PC-9 (cell line): Measurements from ENCODE around the gene KRT12. TPM values are rescaled to one million over a fixed set of nuclear protein-coding genes. Genes with fewer than 3 reads are reported as not detected.
A peak's percentile ranks its signal among the peaks of the same experiment; 100 is the strongest.

Source experiments
- BruUV-seq: library from RNA; stranded (reverse); fragments of 400-500 nt; replicated peaks from 2 replicates; lab custom pipeline; 2021; lab: Mats Ljungman, UMichigan
- CTCF ChIA-PET: fragments of 300-600 bp; sonication (Branson Sonifier 250); formaldehyde crosslinking; loops from one replicate; lab custom pipeline; 2022; ENCODE audit warnings: antibody characterized with exemption; lab: Charles Lee
- POLR2A ChIA-PET: fragments of 300-600 bp; sonication (Branson Sonifier 250); formaldehyde crosslinking; loops from one replicate; lab custom pipeline; 2022; ENCODE audit warnings: antibody characterized with exemption; ENCODE audit not compliant: unreplicated experiment; lab: Charles Lee
- DNase-seq, 2 experiments: peaks; one replicate each; pipeline versions ENCODE4 v3.0.0 to v3.0.0-alpha.2; 2015 to 2022; ENCODE audit warnings: mixed read lengths in 1 of 2
- H2AFZ ChIP-seq: fragments of 200-600 bp; sonication (generic); 2 replicates; pipeline ENCODE4 v1.8.1; 2017; ENCODE audit warnings: antibody characterized with exemption
- H3F3A ChIP-seq: fragments of 200-600 bp; sonication (generic); 2 replicates; pipeline ENCODE4 v1.8.1; 2017; ENCODE audit warnings: antibody characterized with exemption, mild to moderate bottlenecking, low read depth; ENCODE audit not compliant: insufficient read depth
- H3K27ac ChIP-seq: fragments of 200-600 bp; sonication (generic); 2 replicates; pipeline ENCODE4 v1.6.1; 2016; ENCODE audit warnings: mixed run types
- H3K27me3 ChIP-seq: fragments of 200-600 bp; sonication (generic); 2 replicates; pipeline ENCODE4 v1.6.1; 2016; ENCODE audit warnings: low read depth, mixed run types; ENCODE audit not compliant: insufficient read depth
- H3K36me3 ChIP-seq: fragments of 200-600 bp; sonication (generic); 2 replicates; pipeline ENCODE4 v1.6.1; 2016; ENCODE audit warnings: low read depth, mixed run types
- H3K4me1 ChIP-seq: fragments of 200-600 bp; sonication (generic); replicated peaks from 2 replicates; pipeline ENCODE4 v1.6.1; 2016; ENCODE audit warnings: mixed run types; ENCODE audit not compliant: insufficient read depth
- H3K4me2 ChIP-seq: fragments of 200-600 bp; sonication (generic); 2 replicates; pipeline ENCODE4 v1.6.1; 2017; ENCODE audit warnings: mixed run types
- H3K4me3 ChIP-seq: fragments of 200-600 bp; sonication (generic); 2 replicates; pipeline ENCODE4 v1.6.1; 2016; ENCODE audit warnings: mixed run types
- H3K79me2 ChIP-seq: fragments of 200-600 bp; sonication (generic); 2 replicates; pipeline ENCODE4 v1.6.1; 2017; ENCODE audit warnings: low read depth, mixed run types
- H3K9me2 ChIP-seq: fragments of 200-600 bp; sonication (generic); 2 replicates; pipeline ENCODE4 v1.8.1; 2017; ENCODE audit warnings: mild to moderate bottlenecking; ENCODE audit not compliant: insufficient read depth
- H3K9me3 ChIP-seq: fragments of 200-600 bp; sonication (generic); 2 replicates; pipeline ENCODE4 v1.8.1; 2016; ENCODE audit warnings: low read depth; ENCODE audit not compliant: insufficient read depth
- H4K20me1 ChIP-seq: fragments of 200-600 bp; sonication (generic); 2 replicates; pipeline ENCODE4 v1.8.1; 2017; ENCODE audit not compliant: insufficient read depth
- EZH2 ChIP-seq: fragments of 200-600 bp; sonication (generic); IDR thresholded peaks from 2 replicates; pipeline ENCODE4 v1.8.0; 2017; ENCODE audit warnings: antibody characterized with exemption, low read depth
- intact Hi-C: fragments of 100-400 bp; cut with micrococcal nuclease; formaldehyde crosslinking; loops from one replicate; pipeline ENCODE4 v1.10.0; 2022; ENCODE audit not compliant: unreplicated experiment
- total RNA-seq: library from RNA; stranded (reverse); gene quantifications from 2 replicates; pipeline ENCODE4 v1.2.3, GENCODE V29; 2021
- TF ChIP-seq, protein P1 (sequence below): fragments of 200-600 bp; sonication (generic); conservative IDR thresholded peaks from 2 replicates; pipeline ENCODE4 v1.6.1; 2017; ENCODE audit warnings: mixed run types, antibody characterized with exemption, mild to moderate bottlenecking, moderate library complexity

KRT12 gene
- total RNA-seq, 1 experiment from 2014 or later, result not detected

DNA sequence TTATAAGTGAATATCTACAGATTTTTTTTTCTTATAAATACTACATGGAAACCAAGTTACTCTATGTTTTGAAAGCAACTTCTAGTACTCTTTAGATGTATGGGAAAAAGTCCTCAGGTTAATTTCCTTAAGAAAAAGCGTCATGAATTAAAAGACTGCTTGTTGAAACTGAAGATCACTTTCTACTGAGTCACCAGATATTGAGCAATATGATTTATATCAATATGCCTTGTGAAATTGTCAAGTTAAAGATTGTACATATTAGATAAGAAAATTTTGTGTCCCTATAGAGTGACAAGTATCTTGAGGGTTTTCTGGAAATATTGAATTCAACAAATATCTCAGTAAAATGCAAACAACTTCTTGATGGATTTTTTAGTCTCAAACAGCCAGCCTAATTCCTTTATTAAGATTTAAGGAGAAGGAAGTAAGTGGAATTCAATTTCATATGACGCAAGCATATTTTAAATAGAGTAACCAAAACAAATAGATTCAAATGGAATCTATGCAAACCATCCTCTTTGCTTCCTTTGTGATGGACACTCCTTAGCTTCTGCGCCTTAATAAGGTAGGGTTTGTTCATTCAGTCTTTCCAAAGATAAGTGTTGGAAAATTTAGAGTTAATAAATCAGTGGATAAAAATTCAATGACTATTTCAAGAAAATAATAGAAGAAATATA lies 16.6 kb downstream of the KRT12 start:
- DNase-seq, result peak in 1 of 2 experiments; percentile 88
- Histone ChIP-seq H3K4me3 (no peak overlapping the region; the same call in 1 of the 2 replicates), H3K27me3 (no peaks in the 10 kb centered on the region), H3K9me3 (no peaks in the 10 kb centered on the region), H2AFZ (peak overlapping the region; percentile 0; the same call in 1 of the 2 replicates), H3K4me2 (peak overlapping the region; percentile 59), H3K79me2 (no peaks in the 10 kb centered on the region), H3F3A (peaks cover 57% of the 10 kb centered on the region), H3K36me3 (no peaks in the 10 kb centered on the region), H3K27ac (peak overlapping the region; percentile 94), H3K4me1 (peaks cover 82% of the 10 kb centered on the region), H3K9me2 (no peaks in the 10 kb centered on the region), H4K20me1 (no peaks in the 10 kb centered on the region)
- intact Hi-C loops, result loop anchor here (1.0 to 5.0 kb wide), 2 partner anchors 31 to 802 kb away; no protein-coding TSS in a partner anchor
- ChIA-PET CTCF (no interaction called here), POLR2A (interaction anchor here (0.6 kb wide), 3 partner anchors 32 to 533 kb away, joined by 3 to 6 read pairs (median 3); no protein-coding TSS in a partner anchor)
- BruUV-seq, result no TSS peak
- TF ChIP-seq, protein P1, sequence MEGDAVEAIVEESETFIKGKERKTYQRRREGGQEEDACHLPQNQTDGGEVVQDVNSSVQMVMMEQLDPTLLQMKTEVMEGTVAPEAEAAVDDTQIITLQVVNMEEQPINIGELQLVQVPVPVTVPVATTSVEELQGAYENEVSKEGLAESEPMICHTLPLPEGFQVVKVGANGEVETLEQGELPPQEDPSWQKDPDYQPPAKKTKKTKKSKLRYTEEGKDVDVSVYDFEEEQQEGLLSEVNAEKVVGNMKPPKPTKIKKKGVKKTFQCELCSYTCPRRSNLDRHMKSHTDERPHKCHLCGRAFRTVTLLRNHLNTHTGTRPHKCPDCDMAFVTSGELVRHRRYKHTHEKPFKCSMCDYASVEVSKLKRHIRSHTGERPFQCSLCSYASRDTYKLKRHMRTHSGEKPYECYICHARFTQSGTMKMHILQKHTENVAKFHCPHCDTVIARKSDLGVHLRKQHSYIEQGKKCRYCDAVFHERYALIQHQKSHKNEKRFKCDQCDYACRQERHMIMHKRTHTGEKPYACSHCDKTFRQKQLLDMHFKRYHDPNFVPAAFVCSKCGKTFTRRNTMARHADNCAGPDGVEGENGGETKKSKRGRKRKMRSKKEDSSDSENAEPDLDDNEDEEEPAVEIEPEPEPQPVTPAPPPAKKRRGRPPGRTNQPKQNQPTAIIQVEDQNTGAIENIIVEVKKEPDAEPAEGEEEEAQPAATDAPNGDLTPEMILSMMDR, result no peak
- no peak for TF ChIP-seq EZH2

DNA sequence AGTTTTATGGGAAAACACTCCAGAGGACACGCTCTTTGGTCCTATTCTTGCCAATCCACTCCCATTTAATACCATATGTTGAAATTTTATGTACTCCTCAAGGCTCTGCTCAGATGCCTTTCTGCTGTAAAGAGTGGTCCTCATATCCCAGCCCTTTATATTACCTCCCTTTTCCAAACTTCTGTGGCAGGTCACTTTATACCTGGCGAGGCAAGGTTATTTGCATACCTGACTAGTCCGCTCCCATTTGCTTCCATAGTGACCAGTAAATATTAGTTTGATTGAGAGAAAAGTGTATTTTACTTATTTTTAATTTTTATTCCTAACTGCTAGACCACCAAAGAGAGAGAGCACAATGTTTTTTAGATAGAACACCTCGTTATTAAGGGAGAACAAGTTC lies 17.3 kb downstream of the KRT12 start:
- no peaks in the 10 kb centered on the region for H3K36me3 ChIP-seq
- POLR2A ChIA-PET, result interaction anchor here (0.6 kb wide), 1 partner anchor 532 kb away, joined by 3 read pairs; no protein-coding TSS in a partner anchor
- H3K4me2 ChIP-seq, result peak overlapping the region; percentile 59
- no peak overlapping the region for H3K4me3 ChIP-seq
- H3K9me2 ChIP-seq, result no peaks in the 10 kb centered on the region
- peaks cover 75% of the 10 kb centered on the region for H3K4me1 ChIP-seq
- no peaks in the 10 kb centered on the region for H3K27me3 ChIP-seq
- peaks cover 52% of the 10 kb centered on the region for H3F3A ChIP-seq
- no peaks in the 10 kb centered on the region for H3K79me2 ChIP-seq
- CTCF ChIA-PET, result no interaction called here
- 0 out of 2 replicates have a peak overlapping the region, but pooled peaks have one; percentile 0 for H2AFZ ChIP-seq
- no peaks in the 10 kb centered on the region for H3K9me3 ChIP-seq
- H3K27ac ChIP-seq, result peak overlapping the region; percentile 94
- no TSS peak for BruUV-seq
- H4K20me1 ChIP-seq, result no peaks in the 10 kb centered on the region
- intact Hi-C loops, result loop anchor here (1.0 to 5.0 kb wide), 2 partner anchors 30 to 803 kb away; no protein-coding TSS in a partner anchor
- no peak for TF ChIP-seq EZH2
- TF ChIP-seq, protein P1, result no peak
- DNase-seq, result no peak

DNA sequence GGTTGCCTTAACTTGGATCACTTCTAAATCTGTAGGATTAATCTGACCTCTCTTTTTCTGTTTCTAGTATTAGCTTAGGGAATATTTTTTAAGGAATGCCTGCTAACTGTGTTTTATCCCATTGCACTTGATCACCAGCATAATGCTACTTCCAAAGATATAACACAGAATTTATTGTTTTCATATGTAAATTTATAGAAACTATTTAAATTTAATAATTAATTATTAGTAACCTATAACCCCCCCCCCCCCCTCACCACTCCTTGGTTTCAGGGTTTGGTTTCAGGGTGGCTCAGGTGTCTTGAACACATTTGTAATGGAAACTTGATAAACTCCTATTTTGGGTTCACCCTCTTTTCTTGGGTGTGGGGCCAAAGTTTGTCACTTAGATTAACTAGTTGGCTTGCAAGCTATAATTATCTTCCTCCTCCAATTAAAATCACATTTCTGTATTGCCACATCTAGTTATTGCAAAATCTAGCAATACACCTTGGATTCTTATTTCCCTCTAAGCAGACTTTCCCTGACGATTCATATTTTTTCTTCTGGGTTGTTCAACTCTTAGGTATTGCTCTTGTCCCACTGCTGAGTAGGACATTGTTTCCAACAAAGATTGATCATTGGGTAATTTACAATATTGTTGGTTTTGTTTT lies 18.3 kb downstream of the KRT12 start:
- Histone ChIP-seq H3K4me3 (no peak overlapping the region), H3K27ac (peak overlapping the region; percentile 94), H3K4me2 (peak overlapping the region; percentile 59; the same call in 1 of the 2 replicates), H3K36me3 (no peaks in the 10 kb centered on the region), H3K79me2 (no peaks in the 10 kb centered on the region), H3K4me1 (peaks cover 65% of the 10 kb centered on the region), H4K20me1 (no peaks in the 10 kb centered on the region), H3K9me2 (no peaks in the 10 kb centered on the region), H3K27me3 (no peaks in the 10 kb centered on the region), H3K9me3 (no peaks in the 10 kb centered on the region), H3F3A (peaks cover 43% of the 10 kb centered on the region), H2AFZ (no peak overlapping the region)
- intact Hi-C loops, result no loop called here
- CTCF ChIA-PET, result no interaction called here
- TF ChIP-seq, protein P1, result no peak
- TF ChIP-seq EZH2, result no peak
- no TSS peak for BruUV-seq
- POLR2A ChIA-PET, result interaction anchor here (0.6 kb wide), 1 partner anchor 673 kb away, joined by 3 read pairs; no protein-coding TSS in a partner anchor
- peak in 1 of 2 experiments; percentile 74 for DNase-seq
